ENCODE measurements around the gene REN.

Gene REN

DNA sequence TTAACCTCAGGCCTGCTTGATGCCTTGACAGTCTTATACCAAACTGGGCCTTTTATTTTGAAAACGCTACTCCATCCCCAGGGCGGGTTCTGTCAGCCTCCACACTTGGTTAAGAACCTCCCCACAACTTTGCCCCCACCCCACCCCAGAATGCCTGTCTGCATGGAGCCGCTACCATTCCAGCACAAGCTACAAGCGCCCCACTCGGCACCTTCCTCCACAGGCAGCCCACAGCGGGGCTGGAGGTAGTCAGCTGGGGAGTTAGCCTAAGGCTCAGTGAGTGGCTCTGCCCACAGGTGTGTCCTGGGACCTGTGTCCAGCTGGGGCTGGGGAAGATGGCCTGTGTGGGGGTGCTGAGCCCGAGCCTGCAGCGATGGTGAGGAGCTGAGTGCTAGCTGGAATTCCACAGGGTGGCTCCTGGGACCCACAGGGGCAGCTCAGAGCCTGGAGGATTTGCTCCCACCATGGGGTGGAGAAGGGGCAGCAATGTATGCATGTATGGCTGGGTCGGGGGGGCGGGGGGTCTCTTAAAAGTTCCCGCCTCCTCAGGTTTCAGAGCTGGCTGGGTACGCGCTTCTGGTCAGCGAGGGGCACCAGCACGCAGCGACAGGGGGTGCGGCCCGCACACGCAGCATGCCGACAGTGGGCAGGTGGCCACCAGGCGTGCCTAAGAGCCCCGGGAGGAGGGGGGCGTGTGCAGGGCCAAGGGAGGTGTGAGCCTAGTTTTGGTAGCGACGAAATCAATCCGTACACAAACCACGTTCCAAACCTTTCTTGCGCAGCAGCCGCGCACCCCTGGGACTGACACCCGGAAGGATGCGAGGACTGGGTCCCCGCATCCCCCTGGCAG, 15.2 kb downstream of the REN start:
- no peak for DNase-seq (ENCODE audit: low read depth)
- TF ChIP-seq, protein P1, sequence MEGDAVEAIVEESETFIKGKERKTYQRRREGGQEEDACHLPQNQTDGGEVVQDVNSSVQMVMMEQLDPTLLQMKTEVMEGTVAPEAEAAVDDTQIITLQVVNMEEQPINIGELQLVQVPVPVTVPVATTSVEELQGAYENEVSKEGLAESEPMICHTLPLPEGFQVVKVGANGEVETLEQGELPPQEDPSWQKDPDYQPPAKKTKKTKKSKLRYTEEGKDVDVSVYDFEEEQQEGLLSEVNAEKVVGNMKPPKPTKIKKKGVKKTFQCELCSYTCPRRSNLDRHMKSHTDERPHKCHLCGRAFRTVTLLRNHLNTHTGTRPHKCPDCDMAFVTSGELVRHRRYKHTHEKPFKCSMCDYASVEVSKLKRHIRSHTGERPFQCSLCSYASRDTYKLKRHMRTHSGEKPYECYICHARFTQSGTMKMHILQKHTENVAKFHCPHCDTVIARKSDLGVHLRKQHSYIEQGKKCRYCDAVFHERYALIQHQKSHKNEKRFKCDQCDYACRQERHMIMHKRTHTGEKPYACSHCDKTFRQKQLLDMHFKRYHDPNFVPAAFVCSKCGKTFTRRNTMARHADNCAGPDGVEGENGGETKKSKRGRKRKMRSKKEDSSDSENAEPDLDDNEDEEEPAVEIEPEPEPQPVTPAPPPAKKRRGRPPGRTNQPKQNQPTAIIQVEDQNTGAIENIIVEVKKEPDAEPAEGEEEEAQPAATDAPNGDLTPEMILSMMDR (IDR thresholded peaks at IDR 0.05; ENCODE audit: insufficient read depth, low read depth, low read length, missing control alignments) = no peak
- H3K4me3 ChIP-seq (ENCODE audit: low read depth, low read length) = no peak overlapping the region

DNA sequence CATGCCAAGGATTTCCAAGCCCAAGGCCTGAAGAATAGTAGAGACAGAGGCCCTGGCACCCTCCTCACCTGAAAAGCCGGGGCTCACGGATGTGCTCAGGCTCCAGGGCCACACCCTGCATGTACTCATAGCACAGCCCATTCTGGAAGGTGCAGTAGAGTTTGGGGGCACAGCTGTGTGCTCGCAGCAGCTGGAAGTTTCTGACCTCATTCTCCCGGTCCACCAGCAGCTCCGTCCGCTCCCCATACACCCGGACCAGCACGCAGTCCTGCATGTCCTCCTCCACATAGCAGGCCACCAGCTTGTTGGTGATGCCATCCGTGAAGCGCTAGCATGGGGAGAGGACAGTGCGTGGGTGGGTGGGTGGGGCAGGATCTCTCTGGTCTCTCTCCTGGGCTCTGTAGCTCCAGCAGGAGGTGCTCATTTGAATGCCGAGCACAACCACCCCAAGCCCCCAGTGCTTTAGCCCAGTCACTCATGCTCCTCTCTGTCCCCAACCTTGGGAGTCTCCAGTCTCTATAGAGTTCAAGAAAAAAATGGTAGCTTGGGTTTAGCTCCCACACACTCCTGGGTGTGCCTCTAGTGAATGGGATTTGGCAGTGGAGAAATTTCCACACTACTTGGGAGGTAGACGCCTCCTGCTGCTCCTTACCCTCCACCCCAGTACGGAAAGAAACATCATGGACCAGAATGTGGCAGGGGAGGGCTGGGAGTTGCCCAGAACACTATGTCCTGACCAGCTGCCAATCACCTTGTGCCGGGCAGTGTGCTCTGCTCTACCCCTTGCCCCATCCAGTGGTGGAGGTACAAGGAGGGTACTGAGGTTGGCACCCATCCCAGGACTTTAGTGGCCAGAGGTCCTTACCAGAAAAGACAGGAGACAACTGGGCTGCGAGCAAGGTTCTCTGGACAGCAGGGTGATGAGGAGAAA, 16.2 kb downstream of the REN start:
- no peak for DNase-seq (ENCODE audit: low read depth)
- H3K4me3 ChIP-seq (ENCODE audit: low read depth, low read length) = no peak overlapping the region
- TF ChIP-seq, protein P1 (IDR thresholded peaks at IDR 0.05; ENCODE audit: insufficient read depth, low read depth, low read length, missing control alignments) = no peak

DNA sequence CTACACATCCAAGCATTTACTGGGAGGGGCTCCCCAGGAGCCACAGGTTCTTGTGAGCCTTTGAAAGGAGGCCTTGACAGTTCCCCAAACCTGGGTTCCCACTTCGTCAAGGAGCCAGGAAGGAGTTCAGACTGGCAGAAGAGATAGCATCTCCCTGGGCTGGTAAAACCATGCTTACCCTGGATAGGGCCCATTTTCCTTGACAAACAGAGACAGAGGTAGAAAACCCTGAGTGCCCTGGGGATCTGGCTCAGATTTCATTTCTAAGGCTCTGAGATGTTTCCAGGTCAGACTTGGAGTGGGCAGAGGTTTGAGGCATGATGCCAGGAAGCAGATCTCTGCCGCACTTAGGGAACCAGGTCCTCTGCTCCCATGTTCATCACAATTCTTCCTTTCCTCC, 17.0 kb downstream of the REN start:
- no peak for DNase-seq (ENCODE audit: low read depth)
- no peak overlapping the region for H3K4me3 ChIP-seq (ENCODE audit: low read depth, low read length)
- TF ChIP-seq, protein P1 (IDR thresholded peaks at IDR 0.05; ENCODE audit: insufficient read depth, low read depth, low read length, missing control alignments) = no peak

DNA sequence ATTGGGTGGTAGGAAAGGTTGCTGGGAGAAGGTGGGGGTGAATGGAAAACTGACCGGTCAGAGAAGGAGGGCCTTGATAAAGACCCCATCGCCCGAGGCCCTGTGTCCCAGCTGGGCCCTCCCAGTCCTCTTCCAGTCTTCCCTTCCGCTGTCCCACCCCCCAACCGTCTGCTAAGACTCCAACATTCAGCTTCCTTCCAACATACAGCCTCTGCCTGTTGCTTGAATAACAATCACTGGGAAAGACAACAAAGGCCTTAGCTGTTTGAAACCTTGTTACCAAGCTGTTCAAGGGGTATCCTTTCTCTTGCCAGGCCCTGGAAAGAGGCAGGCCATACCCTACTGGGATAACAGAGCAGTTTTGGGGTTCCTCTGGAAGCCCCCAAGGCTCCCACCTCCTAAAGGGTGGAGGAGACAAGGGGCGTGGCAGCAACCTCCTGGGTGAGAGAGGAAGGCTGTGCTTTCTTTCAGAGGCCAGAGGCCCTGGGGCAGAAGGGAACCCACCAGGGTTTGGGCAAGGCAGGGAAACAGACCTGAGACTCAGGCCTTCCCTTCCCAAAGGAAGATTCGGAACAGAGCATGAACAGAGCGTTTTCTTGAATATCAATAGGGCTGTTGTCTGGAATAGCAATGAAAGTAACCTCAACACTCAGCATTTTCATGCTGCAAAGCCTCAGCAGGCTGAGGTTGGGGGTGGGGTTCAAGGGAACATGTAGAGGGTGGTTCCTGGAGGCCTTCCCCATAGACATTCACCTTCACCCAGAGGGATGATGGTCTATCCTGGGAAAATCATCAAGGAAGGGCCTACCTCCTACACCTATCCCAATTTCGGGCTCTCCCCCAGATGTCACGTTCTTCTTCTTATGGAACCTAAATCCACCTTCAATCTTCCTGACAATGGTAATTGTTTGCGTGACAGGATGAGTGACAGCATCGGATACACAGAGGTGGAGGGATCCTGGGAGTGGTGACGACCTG, 18.4 kb downstream of the REN start:
- H3K4me3 ChIP-seq (ENCODE audit: low read depth, low read length) = no peak overlapping the region
- no peak for DNase-seq (ENCODE audit: low read depth)
- TF ChIP-seq, protein P1 (IDR thresholded peaks at IDR 0.05; ENCODE audit: insufficient read depth, low read depth, low read length, missing control alignments) = no peak

DNA sequence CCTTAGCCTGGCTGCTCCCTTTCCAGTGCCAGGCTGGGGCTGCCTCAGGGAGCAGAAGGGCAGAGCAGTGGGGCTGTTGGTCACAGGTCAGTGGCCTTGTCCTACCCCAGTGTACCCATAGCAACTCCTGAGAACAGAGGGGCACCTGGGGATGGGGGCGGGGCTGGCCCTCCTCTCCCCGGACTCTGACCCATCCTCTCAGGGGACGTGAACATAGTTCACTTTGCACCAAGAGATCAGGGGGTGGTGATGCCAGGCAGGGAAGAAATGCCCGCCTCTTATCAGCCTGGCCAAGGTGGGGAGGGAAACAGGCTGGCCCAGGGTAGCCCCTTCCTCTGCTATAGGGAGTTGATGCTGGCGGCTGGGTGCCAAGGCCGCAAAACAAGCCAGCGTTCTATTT, 19.2 kb downstream of the REN start:
- no peak overlapping the region for H3K4me3 ChIP-seq (ENCODE audit: low read depth, low read length)
- TF ChIP-seq, protein P1 (IDR thresholded peaks at IDR 0.05; ENCODE audit: insufficient read depth, low read depth, low read length, missing control alignments) = no peak
- no peak for DNase-seq (ENCODE audit: low read depth)

DNA sequence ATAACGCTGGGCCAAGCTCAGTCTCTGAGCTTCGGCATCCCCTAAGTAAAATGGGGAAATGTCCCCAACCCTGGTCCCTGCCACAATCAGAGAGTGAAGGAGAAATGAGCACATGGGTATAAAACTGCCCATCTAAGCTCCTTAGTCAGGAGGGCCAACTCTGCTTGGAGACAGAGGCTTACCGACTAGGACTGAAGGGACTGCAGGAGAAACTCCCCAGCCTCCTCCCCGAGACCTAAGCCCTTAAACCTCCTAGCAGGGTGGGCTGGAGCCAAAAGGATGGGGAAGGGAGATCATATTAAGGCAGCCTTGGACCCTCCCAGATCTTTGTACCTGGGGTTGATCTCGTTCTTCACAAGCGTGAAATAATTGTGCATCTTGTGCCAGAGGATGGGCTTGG, 19.8 kb downstream of the REN start:
- no peak for DNase-seq (ENCODE audit: low read depth)
- TF ChIP-seq, protein P1 (IDR thresholded peaks at IDR 0.05; ENCODE audit: insufficient read depth, low read depth, low read length, missing control alignments) = no peak
- no peak overlapping the region for H3K4me3 ChIP-seq (ENCODE audit: low read depth, low read length)
